Kidney (tissue), 14 donors: ENCODE data around the gene RPL18. TPM values are rescaled to one million over a fixed set of nuclear protein-coding genes. Genes with fewer than 3 reads are reported as not detected.

Experiments used
- DNase-seq, 5 donors: peaks; one replicate each; pipeline ENCODE4 v3.0.0-alpha.2; 2013 to 2020
- FAIRE-seq: peaks from 2 replicates; lab custom pipeline; 2012; peaks lifted over from hg19 to GRCh38; lab: Jason Lieb, UNC
- H3K27ac ChIP-seq, 2 donors: one replicate each; pipeline ENCODE4 v1.7.0; 2013; ENCODE audit warnings: low read depth in 2 of 2, low read length in 2 of 2, inconsistent platforms in 1 of 2
- H3K27me3 ChIP-seq: one replicate; pipeline ENCODE4 v1.7.1; 2013; ENCODE audit warnings: low read length, inconsistent platforms; ENCODE audit not compliant: control insufficient read depth, insufficient read depth
- H3K36me3 ChIP-seq, 3 donors: one replicate each; pipeline versions ENCODE4 v1.7.0 to v1.7.1; 2013; ENCODE audit warnings: low read length in 3 of 3, control low read depth in 1 of 3, inconsistent platforms in 1 of 3; ENCODE audit not compliant: insufficient read depth in 3 of 3, control insufficient read depth in 2 of 3
- H3K4me1 ChIP-seq, 3 donors: one replicate each; pipeline versions ENCODE4 v1.7.0 to v1.7.1; 2013; ENCODE audit warnings: low read length in 3 of 3, inconsistent platforms in 1 of 3, low read depth in 1 of 3; ENCODE audit not compliant: control insufficient read depth in 2 of 3, insufficient read depth in 2 of 3
- H3K4me3 ChIP-seq, 3 donors: one replicate each; pipeline versions ENCODE4 v1.7.0 to v1.8.1; 2013; ENCODE audit warnings: low read length in 3 of 3, control low read depth in 1 of 3, inconsistent platforms in 1 of 3
- H3K9ac ChIP-seq, 3 donors: one replicate each; pipeline versions ENCODE4 v1.7.0 to v1.7.1; 2013; ENCODE audit warnings: low read length in 3 of 3, control low read depth in 1 of 3, inconsistent platforms in 1 of 3
- H3K9me3 ChIP-seq, 3 donors: one replicate each; pipeline versions ENCODE4 v1.7.0 to v1.7.1; 2013; ENCODE audit warnings: low read length in 3 of 3, control low read depth in 1 of 3, inconsistent platforms in 1 of 3; ENCODE audit not compliant: control insufficient read depth in 2 of 3, insufficient read depth in 1 of 3
- CTCF ChIP-seq: IDR thresholded peaks from 3 replicates; pipeline ENCODE4 v1.5.1; 2012; ENCODE audit warnings: mild to moderate bottlenecking, moderate library complexity, borderline replicate concordance; ENCODE audit not compliant: insufficient read depth; ENCODE audit errors: extremely low read depth
- intact Hi-C: fragments of 100-400 bp; cut with DNase I; formaldehyde crosslinking; loops from one replicate; pipeline ENCODE4 v1.11.1; 2022
- polyA plus RNA-seq: library from polyadenylated mRNA; stranded (reverse); fragments of 350-450 nt; fragmentation: Illumina TruSeq; extraction: RNeasy Lipid Tissue Mini Kit (QIAGEN cat#74804); gene quantifications from one replicate; pipeline ENCODE4 v1.2.3, GENCODE V29; 2014; ENCODE audit warnings: low read depth, low replicate concordance; ENCODE audit not compliant: insufficient read depth
- total RNA-seq: library from RNA; stranded (reverse); fragmentation: NEBNext Ultra II Directional; extraction: Animal tissue kit (Norgen Biotek cat#: 25700); gene quantifications from one replicate; pipeline ENCODE4 v1.2.1, GENCODE V29; 2021
- donor health status: control.
- donor health status: control.
- donor health status: control.
- donor health status: control.
- donor health status: control.
- donor health status: DM: yes; HTN: yes; CAD: no.
- donor health status: Normal renal cell carcinoma (clear cell type).

The RPL18 gene
- total and polyA plus RNA-seq, 2 donors from 2014 or later: 986 to 1,596 TPM

GRCh38 chr19:48648134-48648533 lies 29.2 kb upstream of the RPL18 start:
- intact Hi-C loops: no loop called here
- Histone ChIP-seq H3K9ac (no peak overlapping the region), H3K36me3 (no peaks in the 10 kb centered on the region), H3K4me3 (no peak overlapping the region), H3K4me1 (peaks cover 0 to 7% (median 0%) of the 10 kb centered on the region in 3 donors), H3K27ac (no peak overlapping the region), H3K27me3 (no peaks in the 10 kb centered on the region), H3K9me3 (no peaks in the 10 kb centered on the region)
- no peak for TF ChIP-seq CTCF
- FAIRE-seq (no peak), DNase-seq (no peak)

DNA sequence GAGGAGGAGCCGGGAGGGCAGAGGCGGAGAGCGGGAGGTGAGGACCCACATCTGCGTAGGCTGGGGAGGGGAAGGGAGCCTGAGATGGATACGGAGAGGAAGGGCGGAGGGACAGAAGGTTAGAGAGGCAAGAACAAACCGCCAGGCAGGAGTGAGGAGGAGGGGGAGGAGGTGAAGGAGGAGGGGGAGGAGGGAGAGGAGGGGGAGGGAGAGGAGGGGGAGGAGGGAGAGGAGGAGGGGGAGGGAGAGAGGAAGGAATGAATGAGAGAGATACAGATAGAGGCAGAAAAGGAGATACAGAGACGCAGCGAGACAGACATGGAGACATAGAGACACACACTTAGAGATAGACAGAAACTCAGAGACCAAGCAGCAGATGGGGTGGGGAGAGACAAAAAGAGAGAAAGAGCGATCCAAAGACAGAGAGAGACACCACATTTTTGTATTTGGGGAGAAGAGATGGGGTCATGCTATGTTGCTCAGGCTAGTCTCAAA lies 27.8 kb upstream of the RPL18 start:
- Histone ChIP-seq H3K4me1 (peaks cover 0 to 7% (median 0%) of the 10 kb centered on the region in 3 donors), H3K27me3 (no peaks in the 10 kb centered on the region), H3K36me3 (no peaks in the 10 kb centered on the region), H3K9ac (no peak overlapping the region), H3K27ac (no peak overlapping the region), H3K4me3 (peak overlapping the region in 1 of 3 donors; percentile 7), H3K9me3 (no peaks in the 10 kb centered on the region)
- FAIRE-seq (no peak), DNase-seq (no peak)
- intact Hi-C loops: no loop called here
- TF ChIP-seq CTCF: no peak

DNA sequence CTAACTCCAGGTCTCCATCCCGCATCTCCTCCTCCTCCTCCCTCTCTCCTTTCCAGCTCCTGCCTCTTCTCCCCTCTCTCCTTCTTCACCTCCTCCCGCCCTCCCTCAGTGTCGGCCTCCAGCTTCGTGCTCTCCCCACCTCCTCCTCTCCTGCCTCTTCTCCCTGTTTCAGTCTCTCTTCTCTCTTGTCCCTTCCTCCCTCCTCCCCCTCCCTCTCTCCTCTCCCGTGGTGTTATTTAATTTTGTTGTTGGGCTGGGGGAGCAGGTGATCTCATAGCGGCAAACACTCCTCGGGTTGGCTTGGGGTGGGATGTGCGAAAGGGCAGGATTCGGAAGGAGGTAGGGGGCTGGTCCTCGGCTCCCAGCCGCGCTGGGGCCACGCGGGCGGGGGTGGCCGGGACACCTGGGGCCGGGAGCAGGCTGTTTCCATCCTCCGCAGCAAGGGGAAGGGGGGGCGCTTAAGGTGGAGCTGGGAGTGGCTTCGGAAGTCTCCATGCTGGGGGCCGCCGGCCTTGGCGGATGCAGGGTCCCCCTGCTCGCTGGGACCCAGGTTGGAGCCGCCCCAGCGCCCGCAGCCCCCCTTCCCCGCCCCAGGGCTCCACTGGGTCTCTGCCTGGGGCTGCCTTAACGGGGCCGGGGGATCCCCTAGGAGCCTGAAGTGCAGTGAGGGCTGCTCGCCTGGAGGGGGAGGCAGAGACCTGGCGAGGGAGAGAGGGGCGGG lies 27.2 kb upstream of the RPL18 start, which contains the start of gene CA11:
Gene CA11 (minus strand): TSS at position 187 of the 721 bp plus-strand sequence. CDS start 555 bp downstream, outside the sequence.
- Histone ChIP-seq H3K4me3 (peak within 1 kb of the TSS; percentile 52 to 70 (median 61)), H3K9ac (peak within 1 kb of the TSS; percentile 15 to 82 (median 23)), H3K27ac (peak within 1 kb of the TSS; percentile 87 to 95), H3K9me3 (no peaks in the 10 kb centered on the region), H3K27me3 (no peaks in the 10 kb centered on the region), H3K4me1 (peaks cover 0 to 7% (median 0%) of the 10 kb centered on the region in 3 donors), H3K36me3 (no peaks in the 10 kb centered on the region)
- TF ChIP-seq CTCF: peak; percentile 88
- intact Hi-C loops: no loop called here
- DNase-seq: peak; percentile 95 to 97 (median 96)
- no peak for FAIRE-seq
